ENCODE measurements around the gene SBNO2. TPM values are rescaled to one million over a fixed set of nuclear protein-coding genes. Genes with fewer than 3 reads are reported as not detected.

SBNO2 gene
- total and polyA plus RNA-seq, 2 of the 4 experiments (the other 2 are of a cell fraction): 13.4 to 40.5 TPM

DNA sequence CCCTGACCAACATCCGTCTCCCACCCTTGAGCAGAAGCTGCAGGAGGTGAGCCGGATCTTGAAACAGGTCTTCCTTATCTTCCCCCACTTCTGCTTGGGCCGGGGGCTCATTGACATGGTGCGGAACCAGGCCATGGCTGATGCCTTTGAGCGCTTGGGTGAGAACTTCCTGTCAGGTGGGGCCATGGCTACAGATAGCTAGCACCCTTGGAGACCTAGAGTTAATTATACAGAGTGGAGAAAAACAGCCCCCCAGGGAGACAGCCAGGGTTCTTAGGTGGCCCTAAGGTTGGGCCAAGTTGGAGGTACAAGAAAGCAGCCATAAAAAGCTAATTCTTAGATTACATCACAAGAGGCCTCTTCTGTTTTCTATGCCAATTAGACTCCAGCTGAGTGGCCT lies 116.0 kb downstream of the SBNO2 start:
- Histone ChIP-seq H3K14ac (replicated peaks; ENCODE audit: low read depth, low read length) (no peak overlapping the region), H3K27me3 (ENCODE audit: control insufficient read depth, insufficient read depth, low read length) (no peaks in the 10 kb centered on the region), H3K79me1 (ENCODE audit: low read depth in 1 of 2, low read length in 2 of 2) (no peaks in the 10 kb centered on the region), H2AFZ (replicated peaks; ENCODE audit: low read length, poor library complexity) (no peak overlapping the region), H4K20me1 (ENCODE audit: insufficient read depth, low read length) (no peaks in the 10 kb centered on the region), H3K4me2 (ENCODE audit: low read depth, low read length) (no peak overlapping the region), H3K9me3 (ENCODE audit: control insufficient read depth, insufficient read depth, low read length) (peaks cover 36% of the 10 kb centered on the region), H3K27ac (ENCODE audit: insufficient read depth, low read length) (no peak overlapping the region), H3K9ac (ENCODE audit: low read depth, low read length) (no peak overlapping the region), H2BK5ac (ENCODE audit: low read depth, low read length, poor library complexity, severe bottlenecking) (no peak overlapping the region), H3K4me3 (ENCODE audit: insufficient read depth, low read depth, low read length) (no peak overlapping the region), H2BK20ac (ENCODE audit: low read depth, low read length) (no peak overlapping the region), H3K18ac (ENCODE audit: low read depth, low read length) (no peak overlapping the region), H4K5ac (ENCODE audit: low read depth, low read length) (no peak overlapping the region), H2AK9ac (replicated peaks; ENCODE audit: low read depth, low read length, poor library complexity) (no peak overlapping the region), H4K91ac (ENCODE audit: insufficient read depth, low read depth, low read length) (no peak overlapping the region), H3K36me3 (ENCODE audit: control insufficient read depth, insufficient read depth, low read length) (peaks cover 1% of the 10 kb centered on the region; the same call in 1 of the 2 replicates), H2BK15ac (ENCODE audit: low read depth, low read length) (no peak overlapping the region), H3K23ac (ENCODE audit: low read depth, low read length) (no peak overlapping the region), H3K4ac (ENCODE audit: low read depth, low read length) (no peak overlapping the region), H2AK5ac (ENCODE audit: low read depth, low read length) (no peak overlapping the region), H3K4me1 (ENCODE audit: control insufficient read depth, insufficient read depth, low read length) (no peaks in the 10 kb centered on the region), H2BK120ac (ENCODE audit: low read depth, low read length) (no peak overlapping the region), H3K56ac (ENCODE audit: extremely low read depth, insufficient read depth, low read length) (no peak overlapping the region), H3K9me1 (ENCODE audit: insufficient read depth, low read length) (no peaks in the 10 kb centered on the region), H4K8ac (ENCODE audit: low read depth in 2 of 2, low read length in 2 of 2) (no peak overlapping the region)
- no peak for ATAC-seq (ENCODE audit: low read depth)
- intact Hi-C loops (cut with micrococcal nuclease): no loop called here
- ChIA-PET CTCF (no interaction called here), POLR2A (ENCODE audit: unreplicated experiment) (no interaction called here)
- WGBS, 2 experiments (ENCODE audit: extremely low coverage in 2 of 2, insufficient read length in 1 of 2): 100% methylated on average over 2 of the region's 5 CpGs; no CpG with 5 or more reads in 1 of the 2 experiments
- no peak for DNase-seq
- no peak for TF ChIP-seq SMC3 (IDR thresholded peaks at IDR 0.05; ENCODE audit: low read depth, low read length)
- no peak for TF ChIP-seq CEBPB (IDR thresholded peaks at IDR 0.05; ENCODE audit: low read depth, low read length)
- no peak for TF ChIP-seq RCOR1 (IDR thresholded peaks at IDR 0.05; ENCODE audit: insufficient replicate concordance, low read length)
- no peak for TF ChIP-seq MAZ (IDR thresholded peaks at IDR 0.05; ENCODE audit: borderline replicate concordance, low read depth, low read length)
- TF ChIP-seq RAD21 (IDR thresholded peaks at IDR 0.05; ENCODE audit: low read length): no peak
- TF ChIP-seq CHD1 (IDR thresholded peaks at IDR 0.05; ENCODE audit: low read depth, low read length): no peak
- TF ChIP-seq FOS (IDR thresholded peaks at IDR 0.05; ENCODE audit: low read depth, low read length): no peak
- TF ChIP-seq MXI1 (IDR thresholded peaks at IDR 0.05; ENCODE audit: borderline replicate concordance, low read depth, low read length): no peak
- TF ChIP-seq CTCF (conservative IDR thresholded peaks at IDR 0.05; ENCODE audit: low read depth, low read length): no peak
- no peak for TF ChIP-seq POLR2A (IDR thresholded peaks at IDR 0.05; ENCODE audit: low read depth, low read length)
- no peak for TF ChIP-seq BHLHE40 (IDR thresholded peaks at IDR 0.05; ENCODE audit: low read depth, low read length)
- no peak for TF ChIP-seq NFE2L2 (IDR thresholded peaks at IDR 0.05; ENCODE audit: low read depth, low read length)
- TF ChIP-seq, protein P1, sequence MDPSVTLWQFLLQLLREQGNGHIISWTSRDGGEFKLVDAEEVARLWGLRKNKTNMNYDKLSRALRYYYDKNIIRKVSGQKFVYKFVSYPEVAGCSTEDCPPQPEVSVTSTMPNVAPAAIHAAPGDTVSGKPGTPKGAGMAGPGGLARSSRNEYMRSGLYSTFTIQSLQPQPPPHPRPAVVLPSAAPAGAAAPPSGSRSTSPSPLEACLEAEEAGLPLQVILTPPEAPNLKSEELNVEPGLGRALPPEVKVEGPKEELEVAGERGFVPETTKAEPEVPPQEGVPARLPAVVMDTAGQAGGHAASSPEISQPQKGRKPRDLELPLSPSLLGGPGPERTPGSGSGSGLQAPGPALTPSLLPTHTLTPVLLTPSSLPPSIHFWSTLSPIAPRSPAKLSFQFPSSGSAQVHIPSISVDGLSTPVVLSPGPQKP (IDR thresholded peaks at IDR 0.05; ENCODE audit: borderline replicate concordance, low read depth, low read length): no peak
- no peak for TF ChIP-seq RFX5 (IDR thresholded peaks at IDR 0.05; ENCODE audit: low read depth, low read length)
- TF ChIP-seq MAFK (IDR thresholded peaks at IDR 0.05; ENCODE audit: low read depth, low read length): no peak
- TF ChIP-seq USF2 (IDR thresholded peaks at IDR 0.05; ENCODE audit: low read depth, low read length): no peak
- in situ Hi-C loops (cut with MboI; ENCODE audit: low sequenced_read_pairs): no loop called here
- BruUV-seq (replicated peaks): no TSS peak
- dilution Hi-C loops (cut with HindIII; ENCODE audit: low sequenced_read_pairs, unreplicated experiment): no loop called here

All from IMR-90 (cell line).